A549 (cell line): ENCODE data around the gene VPS13A.

Source experiments
- BHLHE40 ChIP-seq: IDR thresholded peaks from 2 replicates; pipeline ENCODE4 v1.6.1; 2012; ENCODE audit warnings: low read depth, low read length, inconsistent platforms
- EP300 ChIP-seq, 2 experiments: fragments of >200 bp; sonication (Bioruptor Twin); formaldehyde crosslinking; IDR thresholded peaks; 2 replicates in 1 of 2; 3 replicates in 1 of 2; pipeline ENCODE4 v1.6.1; 2016 to 2017
- ESRRA ChIP-seq: fragments of 150-350 bp; IDR thresholded peaks from 2 replicates; pipeline ENCODE4 v1.6.1; 2014; ENCODE audit warnings: mild to moderate bottlenecking, low read length, borderline replicate concordance
- HMGXB4 ChIP-seq: fragments of 250-450 bp; sonication (Bioruptor Pico); IDR thresholded peaks from 2 replicates; pipeline ENCODE4 v1.5.0; 2021; ENCODE audit warnings: mild to moderate bottlenecking, moderate library complexity, borderline replicate concordance
- HOXA7 ChIP-seq: fragments of 250-450 bp; sonication (Bioruptor Pico); IDR thresholded peaks from 2 replicates; pipeline ENCODE4 v1.5.0; 2020; ENCODE audit warnings: mild to moderate bottlenecking, moderate library complexity
- KDM5A ChIP-seq: fragments of 200-600 bp; sonication (generic); IDR thresholded peaks from 2 replicates; pipeline ENCODE4 v1.6.1; 2016; ENCODE audit warnings: antibody characterized with exemption, mild to moderate bottlenecking
- MAFK ChIP-seq: fragments of 450-650 bp; IDR thresholded peaks from 2 replicates; pipeline ENCODE4 v1.6.1; 2014; ENCODE audit not compliant: partially characterized antibody
- MAZ ChIP-seq: fragments of 150-350 bp; IDR thresholded peaks from 2 replicates; pipeline ENCODE4 v1.6.1; 2014; ENCODE audit warnings: antibody characterized with exemption, low read depth, low read length, borderline replicate concordance
- POLR2A ChIP-seq: IDR thresholded peaks from 2 replicates; pipeline ENCODE4 v1.6.1; 2012; ENCODE audit warnings: mild to moderate bottlenecking, low read length
- RAD21 ChIP-seq, 2 experiments: fragments of >200 bp in 1 of 2; sonication (Bioruptor Twin) in 1 of 2; formaldehyde crosslinking in 1 of 2; IDR thresholded peaks in 1 of 2; conservative IDR thresholded peaks in 1 of 2; 2 replicates in 1 of 2; 3 replicates in 1 of 2; pipeline ENCODE4 v1.6.1; 2012 to 2018; ENCODE audit warnings: inconsistent platforms in 1 of 2
- RCOR1 ChIP-seq: fragments of 150-350 bp; IDR thresholded peaks from 2 replicates; pipeline ENCODE4 v1.6.1; 2014; ENCODE audit warnings: antibody characterized with exemption, low read length, low read depth
- TP53 ChIP-seq: fragments of 250-450 bp; sonication (Bioruptor Pico); IDR thresholded peaks from 2 replicates; pipeline ENCODE4 v1.5.0; 2021; ENCODE audit warnings: mild to moderate bottlenecking, moderate library complexity
- ZSCAN20 ChIP-seq: fragments of 250-450 bp; sonication (Bioruptor Pico); IDR thresholded peaks from 2 replicates; pipeline ENCODE4 v1.8.0; 2022; ENCODE audit warnings: mild to moderate bottlenecking, moderate library complexity
- TF ChIP-seq, protein P1 (sequence below): fragments of >200 bp; sonication (Bioruptor Twin); formaldehyde crosslinking; IDR thresholded peaks from 3 replicates; pipeline ENCODE4 v1.5.1; 2016

DNA sequence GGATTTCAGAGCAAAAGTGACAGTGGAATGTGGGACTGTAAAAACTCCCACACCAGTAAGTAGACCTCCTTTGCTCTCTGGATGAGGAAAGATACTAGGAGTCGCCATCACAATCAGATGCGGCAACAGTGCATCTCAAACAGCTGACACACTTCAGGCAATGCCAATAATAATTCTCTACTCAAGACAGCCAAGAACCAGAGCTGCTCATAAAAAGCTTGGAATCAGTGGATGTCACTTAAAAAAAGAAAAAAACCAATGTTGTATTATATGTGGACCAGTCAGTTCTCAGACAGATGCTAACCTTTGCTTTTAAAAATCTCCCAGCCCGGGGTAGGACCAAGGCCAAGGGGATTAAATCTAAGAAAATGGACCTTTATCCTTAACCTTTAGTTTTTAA lies 285.8 kb downstream of the VPS13A start:
- no peak for TF ChIP-seq RCOR1
- no peak for TF ChIP-seq POLR2A
- no peak for TF ChIP-seq HOXA7 (CRISPR knock-in tag)
- TF ChIP-seq MAZ = no peak
- no peak for TF ChIP-seq MAFK
- TF ChIP-seq HMGXB4 (CRISPR knock-in tag) = no peak
- TF ChIP-seq, protein P1, sequence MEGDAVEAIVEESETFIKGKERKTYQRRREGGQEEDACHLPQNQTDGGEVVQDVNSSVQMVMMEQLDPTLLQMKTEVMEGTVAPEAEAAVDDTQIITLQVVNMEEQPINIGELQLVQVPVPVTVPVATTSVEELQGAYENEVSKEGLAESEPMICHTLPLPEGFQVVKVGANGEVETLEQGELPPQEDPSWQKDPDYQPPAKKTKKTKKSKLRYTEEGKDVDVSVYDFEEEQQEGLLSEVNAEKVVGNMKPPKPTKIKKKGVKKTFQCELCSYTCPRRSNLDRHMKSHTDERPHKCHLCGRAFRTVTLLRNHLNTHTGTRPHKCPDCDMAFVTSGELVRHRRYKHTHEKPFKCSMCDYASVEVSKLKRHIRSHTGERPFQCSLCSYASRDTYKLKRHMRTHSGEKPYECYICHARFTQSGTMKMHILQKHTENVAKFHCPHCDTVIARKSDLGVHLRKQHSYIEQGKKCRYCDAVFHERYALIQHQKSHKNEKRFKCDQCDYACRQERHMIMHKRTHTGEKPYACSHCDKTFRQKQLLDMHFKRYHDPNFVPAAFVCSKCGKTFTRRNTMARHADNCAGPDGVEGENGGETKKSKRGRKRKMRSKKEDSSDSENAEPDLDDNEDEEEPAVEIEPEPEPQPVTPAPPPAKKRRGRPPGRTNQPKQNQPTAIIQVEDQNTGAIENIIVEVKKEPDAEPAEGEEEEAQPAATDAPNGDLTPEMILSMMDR = no peak
- no peak for TF ChIP-seq EP300 (IDR thresholded peaks at IDR 0.05)
- TF ChIP-seq TP53 = no peak
- TF ChIP-seq BHLHE40 = no peak
- no peak for TF ChIP-seq KDM5A
- TF ChIP-seq RAD21 (conservative IDR thresholded peaks at IDR 0.05 in 1 of 2, IDR thresholded peaks at IDR 0.05 in 1 of 2) = no peak
- TF ChIP-seq ESRRA = no peak
- no peak for TF ChIP-seq ZSCAN20
